ENCODE results near the gene RBPJ.

Gene RBPJ

GRCh38 chr4:26362745-26363439 lies 42.1 kb downstream of the RBPJ start:
- no peak overlapping the region for H3K4me3 ChIP-seq (ENCODE audit: insufficient read depth, low read length, poor library complexity, severe bottlenecking)
- no peaks in the 10 kb centered on the region for H3K9me2 ChIP-seq (replicated peaks; ENCODE audit: insufficient read depth, low read length)
- H3K27ac ChIP-seq (ENCODE audit: low read depth, low read length) = no peak overlapping the region
- no peaks in the 10 kb centered on the region for H3K9me3 ChIP-seq (ENCODE audit: insufficient read depth, low read length)
- H3K36me3 ChIP-seq (ENCODE audit: low read length) = no peaks in the 10 kb centered on the region; the same call in 1 of the 2 replicates
- TF ChIP-seq CTCF (IDR thresholded peaks at IDR 0.05; ENCODE audit: insufficient read depth, low read length, poor library complexity, severe bottlenecking) (no peak), EZH2phosphoT487 (conservative IDR thresholded peaks at IDR 0.05; ENCODE audit: low read length) (no peak)
- no peaks in the 10 kb centered on the region for H3K27me3 ChIP-seq (ENCODE audit: low read length)
- no peak overlapping the region for H3K4me2 ChIP-seq (ENCODE audit: low read depth, low read length, poor library complexity, severe bottlenecking)
- H2AFZ ChIP-seq (ENCODE audit: low read depth, low read length, severe bottlenecking) = no peak overlapping the region
- peaks cover 7% of the 10 kb centered on the region; the same call in 1 of the 2 replicates for H4K20me1 ChIP-seq (ENCODE audit: low read depth, low read length)
- H3K9ac ChIP-seq (ENCODE audit: low read length) = no peak overlapping the region
- no peaks in the 10 kb centered on the region for H3F3A ChIP-seq (ENCODE audit: insufficient read depth)
- peaks cover 34% of the 10 kb centered on the region for H3K79me2 ChIP-seq (ENCODE audit: insufficient read depth, low read length)

DNA sequence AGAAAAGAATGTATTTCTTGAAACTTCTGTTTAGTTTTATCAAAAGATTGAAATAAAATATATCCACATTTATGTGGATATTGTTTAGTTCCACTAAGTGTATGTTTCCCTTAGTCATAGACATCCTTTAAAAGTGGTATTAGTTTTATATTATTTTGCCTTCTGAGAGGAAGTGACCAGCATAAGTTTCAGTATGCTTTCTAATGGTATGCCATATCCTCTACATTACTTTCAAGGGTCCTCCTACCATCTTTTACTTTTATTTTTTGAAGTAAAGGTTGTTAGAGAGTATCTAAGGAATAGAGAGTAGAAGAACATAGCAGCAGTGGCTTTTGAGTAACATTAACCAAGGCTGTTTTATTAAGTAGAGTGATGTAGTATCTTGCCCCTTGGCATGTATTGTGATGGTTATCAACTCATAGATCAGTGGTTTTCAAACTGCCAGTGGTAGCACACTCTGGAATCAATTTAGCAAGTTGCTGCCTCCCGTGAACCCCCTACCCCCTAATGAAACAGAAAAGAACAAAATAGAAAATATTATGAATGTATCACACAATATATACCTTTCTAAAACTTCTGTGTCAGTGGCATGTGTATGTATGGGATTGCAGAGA lies 44.8 kb downstream of the RBPJ start:
- no peak overlapping the region for H2AFZ ChIP-seq (ENCODE audit: low read depth, low read length, severe bottlenecking)
- H3K9ac ChIP-seq (ENCODE audit: low read length) = no peak overlapping the region
- H4K20me1 ChIP-seq (ENCODE audit: low read depth, low read length) = peaks cover 7% of the 10 kb centered on the region; the same call in 1 of the 2 replicates
- no peak overlapping the region for H3K4me2 ChIP-seq (ENCODE audit: low read depth, low read length, poor library complexity, severe bottlenecking)
- no peak for TF ChIP-seq EZH2phosphoT487 (conservative IDR thresholded peaks at IDR 0.05; ENCODE audit: low read length)
- TF ChIP-seq CTCF (IDR thresholded peaks at IDR 0.05; ENCODE audit: insufficient read depth, low read length, poor library complexity, severe bottlenecking) = no peak
- H3K79me2 ChIP-seq (ENCODE audit: insufficient read depth, low read length) = peaks cover 14% of the 10 kb centered on the region
- no peaks in the 10 kb centered on the region for H3F3A ChIP-seq (ENCODE audit: insufficient read depth)
- H3K9me3 ChIP-seq (ENCODE audit: insufficient read depth, low read length) = no peaks in the 10 kb centered on the region
- H3K27me3 ChIP-seq (ENCODE audit: low read length) = no peaks in the 10 kb centered on the region
- no peaks in the 10 kb centered on the region; the same call in 1 of the 2 replicates for H3K36me3 ChIP-seq (ENCODE audit: low read length)
- no peak overlapping the region for H3K27ac ChIP-seq (ENCODE audit: low read depth, low read length)
- H3K4me3 ChIP-seq (ENCODE audit: insufficient read depth, low read length, poor library complexity, severe bottlenecking) = no peak overlapping the region
- H3K9me2 ChIP-seq (replicated peaks; ENCODE audit: insufficient read depth, low read length) = no peaks in the 10 kb centered on the region

GRCh38 chr4:26367811-26368210 lies 47.0 kb downstream of the RBPJ start:
- H2AFZ ChIP-seq (ENCODE audit: low read depth, low read length, severe bottlenecking) = no peak overlapping the region
- H3K9me3 ChIP-seq (ENCODE audit: insufficient read depth, low read length) = no peaks in the 10 kb centered on the region
- H3K27ac ChIP-seq (ENCODE audit: low read depth, low read length) = no peak overlapping the region
- H3K4me3 ChIP-seq (ENCODE audit: insufficient read depth, low read length, poor library complexity, severe bottlenecking) = no peak overlapping the region
- 0 out of 2 replicates have a peak, but pooled peaks cover 7% of the 10 kb centered on the region for H3F3A ChIP-seq (ENCODE audit: insufficient read depth)
- TF ChIP-seq CTCF (IDR thresholded peaks at IDR 0.05; ENCODE audit: insufficient read depth, low read length, poor library complexity, severe bottlenecking) = no peak
- TF ChIP-seq EZH2phosphoT487 (conservative IDR thresholded peaks at IDR 0.05; ENCODE audit: low read length) = no peak
- no peak overlapping the region for H3K4me2 ChIP-seq (ENCODE audit: low read depth, low read length, poor library complexity, severe bottlenecking)
- H3K27me3 ChIP-seq (ENCODE audit: low read length) = no peaks in the 10 kb centered on the region
- no peaks in the 10 kb centered on the region; the same call in 1 of the 2 replicates for H3K79me2 ChIP-seq (ENCODE audit: insufficient read depth, low read length)
- no peaks in the 10 kb centered on the region for H3K9me2 ChIP-seq (replicated peaks; ENCODE audit: insufficient read depth, low read length)
- no peaks in the 10 kb centered on the region; the same call in 1 of the 2 replicates for H3K36me3 ChIP-seq (ENCODE audit: low read length)
- H3K9ac ChIP-seq (ENCODE audit: low read length) = no peak overlapping the region
- H4K20me1 ChIP-seq (ENCODE audit: low read depth, low read length) = peaks cover 21% of the 10 kb centered on the region
